H1 (cell line): ENCODE measurements around the gene GRM4. TPM values are rescaled to one million over a fixed set of nuclear protein-coding genes. Genes with fewer than 3 reads are reported as not detected.

Experiments used
- CBX5 ChIP-seq: fragments of 300-800, 300-1000 bp; sonication (generic); IDR thresholded peaks from 2 replicates; pipeline ENCODE4 v1.7.1; 2016; ENCODE audit warnings: antibody characterized with exemption, low read length, low read depth
- CHD2 ChIP-seq: IDR thresholded peaks from 2 replicates; pipeline ENCODE4 v1.6.1; 2012; ENCODE audit warnings: low read length, improper control_type of control experiment
- HDAC2 ChIP-seq, 2 experiments: fragments of 300-600 bp in 1 of 2; sonication (generic) in 1 of 2; IDR thresholded peaks; 2 replicates each; pipeline ENCODE4 v1.6.1; 2011 to 2012; ENCODE audit warnings: low read depth in 2 of 2, low read length in 2 of 2, mild to moderate bottlenecking in 2 of 2, moderate library complexity in 2 of 2, borderline replicate concordance in 1 of 2, inconsistent platforms in 1 of 2
- POLR2AphosphoS5 ChIP-seq: IDR thresholded peaks from 2 replicates; pipeline ENCODE4 v1.6.1; 2011; ENCODE audit warnings: low read depth, low read length
- YY1 ChIP-seq: IDR thresholded peaks from 2 replicates; pipeline ENCODE4 v1.6.1; 2011; ENCODE audit warnings: low read depth, mild to moderate bottlenecking, low read length
- polyA plus RNA-seq, 7 experiments: library from polyadenylated mRNA; depleted of rRNA in 3 of 7; stranded (reverse) in 5 of 7; unstranded in 2 of 7; fragments of >200 nt in 5 of 7; fragments of 200-250 nt in 2 of 7; gene quantifications; 1 replicate in 5 of 7; 2 replicates in 1 of 7; 4 replicates in 1 of 7; pipeline versions ENCODE4 v1.2.1 to v1.2.3, GENCODE V29; 2011 to 2013; ENCODE audit warnings: missing spikeins in 2 of 7, mixed read lengths in 2 of 7
- total RNA-seq: library from RNA; stranded (reverse); fragmentation: NEBNext Ultra II Directional; extraction: Animal tissue kit (Norgen Biotek cat#: 25700); gene quantifications from 2 replicates; pipeline ENCODE4 v1.2.1, GENCODE V29; 2021
- TF ChIP-seq, protein P1 (sequence below): fragments of 300-600 bp; sonication (generic); IDR thresholded peaks from 2 replicates; pipeline ENCODE4 v1.7.1; 2012; ENCODE audit warnings: low read length, moderate library complexity, mild to moderate bottlenecking, inconsistent platforms; ENCODE audit not compliant: insufficient replicate concordance
- TF ChIP-seq, protein P2 (sequence below): IDR thresholded peaks from 2 replicates; pipeline ENCODE4 v1.6.1; 2011; ENCODE audit warnings: low read length, improper control_type of control experiment
- TF ChIP-seq, protein P3 (sequence below), 3 experiments: IDR thresholded peaks; 1 replicate in 2 of 3; 2 replicates in 1 of 3; pipeline versions ENCODE4 v1.5.1 to v1.6.1; 2011; ENCODE audit warnings: low read length in 3 of 3, mild to moderate bottlenecking in 3 of 3, inconsistent platforms in 2 of 3, low read depth in 1 of 3, moderate library complexity in 1 of 3; ENCODE audit not compliant: insufficient read depth in 1 of 3; ENCODE audit errors: control extremely low read depth in 1 of 3

The GRM4 gene
- total and polyA plus RNA-seq, 2 of the 8 experiments (the other 6 are each of a cell fraction or from before 2014, with no cell fraction given): 19.6 to 21.5 TPM

DNA sequence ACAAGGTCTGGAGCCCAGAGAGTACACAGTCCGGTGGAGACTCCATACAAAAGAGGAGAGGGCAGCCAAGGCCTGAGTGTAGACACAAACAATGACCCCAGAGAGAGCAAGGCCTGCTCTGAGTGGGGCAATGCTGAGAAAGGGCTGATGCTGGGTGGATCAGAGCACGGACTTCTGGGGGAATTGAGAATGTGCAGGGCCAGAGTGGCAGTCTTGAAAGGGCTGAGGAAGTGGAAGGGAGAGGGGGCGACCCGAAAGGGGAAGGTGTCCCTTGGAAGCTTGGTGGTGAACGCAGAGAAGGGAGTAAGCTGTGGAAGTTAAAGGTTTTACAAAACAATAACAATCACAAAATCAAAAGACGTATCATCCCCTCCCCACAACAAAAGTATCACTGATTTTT is 12.0 kb upstream of the GRM4 start (continued):
- TF ChIP-seq, protein P1, sequence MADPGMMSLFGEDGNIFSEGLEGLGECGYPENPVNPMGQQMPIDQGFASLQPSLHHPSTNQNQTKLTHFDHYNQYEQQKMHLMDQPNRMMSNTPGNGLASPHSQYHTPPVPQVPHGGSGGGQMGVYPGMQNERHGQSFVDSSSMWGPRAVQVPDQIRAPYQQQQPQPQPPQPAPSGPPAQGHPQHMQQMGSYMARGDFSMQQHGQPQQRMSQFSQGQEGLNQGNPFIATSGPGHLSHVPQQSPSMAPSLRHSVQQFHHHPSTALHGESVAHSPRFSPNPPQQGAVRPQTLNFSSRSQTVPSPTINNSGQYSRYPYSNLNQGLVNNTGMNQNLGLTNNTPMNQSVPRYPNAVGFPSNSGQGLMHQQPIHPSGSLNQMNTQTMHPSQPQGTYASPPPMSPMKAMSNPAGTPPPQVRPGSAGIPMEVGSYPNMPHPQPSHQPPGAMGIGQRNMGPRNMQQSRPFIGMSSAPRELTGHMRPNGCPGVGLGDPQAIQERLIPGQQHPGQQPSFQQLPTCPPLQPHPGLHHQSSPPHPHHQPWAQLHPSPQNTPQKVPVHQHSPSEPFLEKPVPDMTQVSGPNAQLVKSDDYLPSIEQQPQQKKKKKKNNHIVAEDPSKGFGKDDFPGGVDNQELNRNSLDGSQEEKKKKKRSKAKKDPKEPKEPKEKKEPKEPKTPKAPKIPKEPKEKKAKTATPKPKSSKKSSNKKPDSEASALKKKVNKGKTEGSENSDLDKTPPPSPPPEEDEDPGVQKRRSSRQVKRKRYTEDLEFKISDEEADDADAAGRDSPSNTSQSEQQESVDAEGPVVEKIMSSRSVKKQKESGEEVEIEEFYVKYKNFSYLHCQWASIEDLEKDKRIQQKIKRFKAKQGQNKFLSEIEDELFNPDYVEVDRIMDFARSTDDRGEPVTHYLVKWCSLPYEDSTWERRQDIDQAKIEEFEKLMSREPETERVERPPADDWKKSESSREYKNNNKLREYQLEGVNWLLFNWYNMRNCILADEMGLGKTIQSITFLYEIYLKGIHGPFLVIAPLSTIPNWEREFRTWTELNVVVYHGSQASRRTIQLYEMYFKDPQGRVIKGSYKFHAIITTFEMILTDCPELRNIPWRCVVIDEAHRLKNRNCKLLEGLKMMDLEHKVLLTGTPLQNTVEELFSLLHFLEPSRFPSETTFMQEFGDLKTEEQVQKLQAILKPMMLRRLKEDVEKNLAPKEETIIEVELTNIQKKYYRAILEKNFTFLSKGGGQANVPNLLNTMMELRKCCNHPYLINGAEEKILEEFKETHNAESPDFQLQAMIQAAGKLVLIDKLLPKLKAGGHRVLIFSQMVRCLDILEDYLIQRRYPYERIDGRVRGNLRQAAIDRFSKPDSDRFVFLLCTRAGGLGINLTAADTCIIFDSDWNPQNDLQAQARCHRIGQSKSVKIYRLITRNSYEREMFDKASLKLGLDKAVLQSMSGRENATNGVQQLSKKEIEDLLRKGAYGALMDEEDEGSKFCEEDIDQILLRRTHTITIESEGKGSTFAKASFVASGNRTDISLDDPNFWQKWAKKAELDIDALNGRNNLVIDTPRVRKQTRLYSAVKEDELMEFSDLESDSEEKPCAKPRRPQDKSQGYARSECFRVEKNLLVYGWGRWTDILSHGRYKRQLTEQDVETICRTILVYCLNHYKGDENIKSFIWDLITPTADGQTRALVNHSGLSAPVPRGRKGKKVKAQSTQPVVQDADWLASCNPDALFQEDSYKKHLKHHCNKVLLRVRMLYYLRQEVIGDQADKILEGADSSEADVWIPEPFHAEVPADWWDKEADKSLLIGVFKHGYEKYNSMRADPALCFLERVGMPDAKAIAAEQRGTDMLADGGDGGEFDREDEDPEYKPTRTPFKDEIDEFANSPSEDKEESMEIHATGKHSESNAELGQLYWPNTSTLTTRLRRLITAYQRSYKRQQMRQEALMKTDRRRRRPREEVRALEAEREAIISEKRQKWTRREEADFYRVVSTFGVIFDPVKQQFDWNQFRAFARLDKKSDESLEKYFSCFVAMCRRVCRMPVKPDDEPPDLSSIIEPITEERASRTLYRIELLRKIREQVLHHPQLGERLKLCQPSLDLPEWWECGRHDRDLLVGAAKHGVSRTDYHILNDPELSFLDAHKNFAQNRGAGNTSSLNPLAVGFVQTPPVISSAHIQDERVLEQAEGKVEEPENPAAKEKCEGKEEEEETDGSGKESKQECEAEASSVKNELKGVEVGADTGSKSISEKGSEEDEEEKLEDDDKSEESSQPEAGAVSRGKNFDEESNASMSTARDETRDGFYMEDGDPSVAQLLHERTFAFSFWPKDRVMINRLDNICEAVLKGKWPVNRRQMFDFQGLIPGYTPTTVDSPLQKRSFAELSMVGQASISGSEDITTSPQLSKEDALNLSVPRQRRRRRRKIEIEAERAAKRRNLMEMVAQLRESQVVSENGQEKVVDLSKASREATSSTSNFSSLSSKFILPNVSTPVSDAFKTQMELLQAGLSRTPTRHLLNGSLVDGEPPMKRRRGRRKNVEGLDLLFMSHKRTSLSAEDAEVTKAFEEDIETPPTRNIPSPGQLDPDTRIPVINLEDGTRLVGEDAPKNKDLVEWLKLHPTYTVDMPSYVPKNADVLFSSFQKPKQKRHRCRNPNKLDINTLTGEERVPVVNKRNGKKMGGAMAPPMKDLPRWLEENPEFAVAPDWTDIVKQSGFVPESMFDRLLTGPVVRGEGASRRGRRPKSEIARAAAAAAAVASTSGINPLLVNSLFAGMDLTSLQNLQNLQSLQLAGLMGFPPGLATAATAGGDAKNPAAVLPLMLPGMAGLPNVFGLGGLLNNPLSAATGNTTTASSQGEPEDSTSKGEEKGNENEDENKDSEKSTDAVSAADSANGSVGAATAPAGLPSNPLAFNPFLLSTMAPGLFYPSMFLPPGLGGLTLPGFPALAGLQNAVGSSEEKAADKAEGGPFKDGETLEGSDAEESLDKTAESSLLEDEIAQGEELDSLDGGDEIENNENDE: no peak
- no peak for TF ChIP-seq HDAC2 (IDR thresholded peaks at IDR 0.05; ENCODE audit: borderline replicate concordance in 1 of 2, low read depth in 2 of 2, low read length in 2 of 2)
- no peak for TF ChIP-seq CHD2
- TF ChIP-seq, protein P2, sequence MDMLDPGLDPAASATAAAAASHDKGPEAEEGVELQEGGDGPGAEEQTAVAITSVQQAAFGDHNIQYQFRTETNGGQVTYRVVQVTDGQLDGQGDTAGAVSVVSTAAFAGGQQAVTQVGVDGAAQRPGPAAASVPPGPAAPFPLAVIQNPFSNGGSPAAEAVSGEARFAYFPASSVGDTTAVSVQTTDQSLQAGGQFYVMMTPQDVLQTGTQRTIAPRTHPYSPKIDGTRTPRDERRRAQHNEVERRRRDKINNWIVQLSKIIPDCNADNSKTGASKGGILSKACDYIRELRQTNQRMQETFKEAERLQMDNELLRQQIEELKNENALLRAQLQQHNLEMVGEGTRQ: no peak
- TF ChIP-seq CBX5: no peak
- TF ChIP-seq POLR2AphosphoS5: no peak
- TF ChIP-seq YY1: no peak
- TF ChIP-seq, protein P3, sequence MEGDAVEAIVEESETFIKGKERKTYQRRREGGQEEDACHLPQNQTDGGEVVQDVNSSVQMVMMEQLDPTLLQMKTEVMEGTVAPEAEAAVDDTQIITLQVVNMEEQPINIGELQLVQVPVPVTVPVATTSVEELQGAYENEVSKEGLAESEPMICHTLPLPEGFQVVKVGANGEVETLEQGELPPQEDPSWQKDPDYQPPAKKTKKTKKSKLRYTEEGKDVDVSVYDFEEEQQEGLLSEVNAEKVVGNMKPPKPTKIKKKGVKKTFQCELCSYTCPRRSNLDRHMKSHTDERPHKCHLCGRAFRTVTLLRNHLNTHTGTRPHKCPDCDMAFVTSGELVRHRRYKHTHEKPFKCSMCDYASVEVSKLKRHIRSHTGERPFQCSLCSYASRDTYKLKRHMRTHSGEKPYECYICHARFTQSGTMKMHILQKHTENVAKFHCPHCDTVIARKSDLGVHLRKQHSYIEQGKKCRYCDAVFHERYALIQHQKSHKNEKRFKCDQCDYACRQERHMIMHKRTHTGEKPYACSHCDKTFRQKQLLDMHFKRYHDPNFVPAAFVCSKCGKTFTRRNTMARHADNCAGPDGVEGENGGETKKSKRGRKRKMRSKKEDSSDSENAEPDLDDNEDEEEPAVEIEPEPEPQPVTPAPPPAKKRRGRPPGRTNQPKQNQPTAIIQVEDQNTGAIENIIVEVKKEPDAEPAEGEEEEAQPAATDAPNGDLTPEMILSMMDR (IDR thresholded peaks at IDR 0.05; ENCODE audit: control extremely low read depth in 1 of 3, insufficient read depth in 1 of 3, low read depth in 1 of 3, low read length in 3 of 3): no peak
